ENCODE measurements around the gene ENO2.

ENO2 gene

GRCh38 chr12:6914947-6915788, 788 bp downstream of the ENO2 start:
- DNase-seq, result no peak

GRCh38 chr12:6915789-6916285, 1.5 kb downstream of the ENO2 start:
- DNase-seq, result no peak

GRCh38 chr12:6916426-6917200, 2.2 kb downstream of the ENO2 start:
- DNase-seq, result no peak

GRCh38 chr12:6917491-6918231, 3.3 kb downstream of the ENO2 start:
- no peak for DNase-seq

GRCh38 chr12:6919588-6919987, 5.2 kb downstream of the ENO2 start:
- no peak for DNase-seq

GRCh38 chr12:6921539-6921938, 7.2 kb downstream of the ENO2 start:
- DNase-seq, result no peak

GRCh38 chr12:6921996-6922946, 7.9 kb downstream of the ENO2 start:
- no peak for DNase-seq

- DNase-seq, result no peak
These were observed 8.8 kb downstream of the ENO2 start for GRCh38 chr12:6923003-6923732.

GRCh38 chr12:6923851-6924250, 9.5 kb downstream of the ENO2 start:
- no peak for DNase-seq

GRCh38 chr12:6925239-6925539, 10.8 kb downstream of the ENO2 start:
- DNase-seq, result no peak

GRCh38 chr12:6925540-6926279, 11.3 kb downstream of the ENO2 start:
- no peak for DNase-seq

GRCh38 chr12:6927379-6928021, 13.1 kb downstream of the ENO2 start, which contains the start of gene ATN1:
Gene ATN1, plus strand, starts transcription at chr12:6927959. Its CDS starts 6,043 bp downstream, at chr12:6934002.
- peak; percentile 60 for DNase-seq

GRCh38 chr12:6928022-6928702, 13.8 kb downstream of the ENO2 start:
- peak; percentile 44 for DNase-seq

- no peak for DNase-seq
These were observed 14.5 kb downstream of the ENO2 start for GRCh38 chr12:6928703-6929407.

GRCh38 chr12:6929466-6930452, 15.4 kb downstream of the ENO2 start:
- DNase-seq, result no peak

GRCh38 chr12:6932766-6933165, 18.4 kb downstream of the ENO2 start:
- DNase-seq, result no peak

GRCh38 chr12:6934110-6934509, 19.7 kb downstream of the ENO2 start:
- no peak for DNase-seq

Data from activated T-cell treated with anti-CD3 and anti-CD28 coated beads, Interleukin-2, amount 50 U/mL, for 1 hour (primary cell).